COR-L47 (cell line): Measurements from ENCODE around the gene ZNF507.

Source experiments
- DNase-seq: peaks from one replicate; lab custom pipeline; 2025; lab: John Stamatoyannopoulos, UW

Gene ZNF507

DNA sequence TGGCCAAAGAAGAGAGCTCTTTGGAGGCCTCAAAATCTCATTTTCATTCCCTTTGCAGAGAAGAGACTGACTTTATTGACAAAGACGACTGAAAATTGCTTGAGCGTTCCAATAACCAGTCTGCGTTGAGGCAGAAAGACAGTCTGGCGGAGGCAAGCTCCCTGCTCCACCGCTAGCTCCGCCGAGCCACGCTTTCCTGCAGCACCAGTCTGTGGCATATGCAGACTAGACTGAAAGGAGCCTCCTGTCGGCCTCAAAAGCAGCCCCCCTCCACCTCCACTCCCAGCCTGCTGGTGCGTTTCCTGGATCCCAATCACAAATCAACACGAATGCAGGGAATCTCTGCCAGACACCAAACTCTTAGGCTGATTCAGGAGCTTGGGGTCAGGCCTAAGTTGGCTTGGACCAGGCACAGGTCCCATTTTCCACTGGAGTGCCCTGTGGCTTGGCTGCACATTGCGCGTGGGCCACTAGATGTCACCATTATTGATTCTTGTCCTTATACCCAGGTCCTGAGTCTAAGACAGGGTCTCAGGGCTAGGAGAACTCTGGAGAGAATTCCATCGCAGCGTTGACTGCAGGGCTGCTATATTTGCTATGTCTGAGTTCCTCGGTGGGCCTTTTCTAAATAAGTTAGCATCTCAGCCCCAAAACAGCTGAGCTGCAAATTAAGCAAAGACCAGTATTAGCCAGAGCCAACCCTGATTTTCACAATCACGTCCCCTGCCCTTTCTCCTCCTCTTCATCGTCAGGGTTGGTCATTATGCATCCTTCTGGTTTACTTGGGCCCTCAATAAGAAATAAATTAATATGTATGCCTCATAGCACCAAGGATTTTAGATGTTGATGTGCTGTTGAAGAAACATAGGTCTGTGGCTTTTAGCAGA lies 5.2 kb upstream of the ZNF507 start:
- no peak for DNase-seq

DNA sequence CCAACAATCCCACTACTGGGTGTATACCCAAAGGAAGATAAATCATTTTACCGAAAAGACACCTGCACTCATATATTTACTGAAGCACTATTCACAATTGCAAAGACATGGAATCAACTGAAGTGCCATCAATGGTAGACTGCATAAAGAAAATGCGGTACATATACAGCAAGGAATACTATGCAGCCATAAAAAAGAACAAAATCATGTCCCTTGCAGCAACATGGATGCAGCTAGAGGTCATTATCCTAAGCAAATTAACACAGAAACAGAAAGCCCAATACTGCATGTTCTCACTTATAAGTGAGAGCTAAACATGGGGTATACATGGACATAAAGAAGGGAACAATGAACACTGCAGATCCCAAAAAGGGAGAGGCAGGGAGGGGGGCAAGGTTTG lies 2.7 kb upstream of the ZNF507 start:
- no peak for DNase-seq

DNA sequence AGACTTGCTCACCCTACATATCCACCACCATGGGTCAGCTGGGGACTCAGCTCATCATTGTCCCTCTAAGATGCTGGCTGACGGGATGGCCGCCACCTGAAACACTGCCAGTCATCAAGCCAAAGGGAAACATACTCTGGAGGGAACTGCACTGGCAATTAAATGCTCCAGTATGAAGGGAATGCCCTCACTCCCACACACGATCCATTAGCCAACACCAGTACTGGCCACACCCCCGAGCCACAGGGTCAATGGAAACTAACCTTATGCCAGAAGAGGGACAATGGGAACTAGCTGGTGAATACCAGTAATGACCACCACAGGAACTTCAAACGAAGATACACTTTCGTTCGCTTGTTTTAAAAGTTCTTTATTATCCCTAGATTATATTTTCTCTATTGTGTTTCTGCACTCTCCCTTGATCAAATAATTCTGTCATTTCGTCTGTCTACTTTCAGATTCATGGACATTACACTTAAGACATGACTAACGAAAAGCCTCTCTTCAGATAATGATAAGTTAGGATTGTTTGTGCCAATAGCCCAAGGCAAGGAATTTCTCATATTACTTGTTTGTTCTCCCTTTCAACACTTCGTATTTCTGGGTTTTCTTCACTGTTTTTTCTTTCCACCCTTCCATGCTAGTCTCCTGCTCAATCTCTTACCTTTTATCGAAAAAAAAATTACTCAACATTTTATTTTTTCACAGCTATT lies 1.7 kb upstream of the ZNF507 start:
- DNase-seq = no peak

DNA sequence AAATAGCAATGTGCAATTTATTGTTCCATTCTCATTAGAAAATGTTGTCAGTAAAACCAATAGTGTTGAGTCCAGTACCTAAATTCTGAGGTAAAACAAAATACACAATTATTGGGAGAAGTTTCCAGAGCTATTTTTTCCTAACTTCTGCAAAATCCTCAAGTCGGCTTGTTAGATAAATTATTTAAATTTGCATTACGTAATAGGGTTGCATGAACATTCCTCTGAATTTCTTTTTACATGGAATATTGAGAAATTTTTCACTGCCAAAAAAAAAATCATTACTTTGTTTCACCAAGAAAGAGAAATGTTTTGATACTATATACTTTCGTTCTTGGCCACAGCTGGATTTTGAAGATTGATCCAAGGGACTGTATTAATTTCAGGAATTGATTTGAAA lies 1.5 kb downstream of the ZNF507 start:
- DNase-seq = no peak

DNA sequence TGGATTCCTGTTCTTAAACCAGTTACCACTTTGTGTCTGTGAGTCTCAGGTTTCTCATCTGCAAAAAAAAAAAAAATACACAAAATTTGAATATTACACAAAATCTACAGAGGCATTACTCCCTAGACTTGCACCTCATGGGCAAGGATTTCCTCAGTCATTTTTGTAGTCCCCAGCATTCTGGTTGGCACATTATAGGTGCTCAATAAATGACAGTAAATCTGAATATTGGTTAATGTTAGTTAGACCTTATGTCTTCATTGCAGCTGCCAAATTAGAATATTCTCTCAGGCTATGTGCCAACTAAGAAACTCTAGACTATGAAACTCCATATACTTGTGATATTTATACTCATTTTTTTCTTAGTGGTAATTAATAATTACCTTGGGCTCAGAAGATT lies 2.2 kb downstream of the ZNF507 start:
- DNase-seq = no peak

DNA sequence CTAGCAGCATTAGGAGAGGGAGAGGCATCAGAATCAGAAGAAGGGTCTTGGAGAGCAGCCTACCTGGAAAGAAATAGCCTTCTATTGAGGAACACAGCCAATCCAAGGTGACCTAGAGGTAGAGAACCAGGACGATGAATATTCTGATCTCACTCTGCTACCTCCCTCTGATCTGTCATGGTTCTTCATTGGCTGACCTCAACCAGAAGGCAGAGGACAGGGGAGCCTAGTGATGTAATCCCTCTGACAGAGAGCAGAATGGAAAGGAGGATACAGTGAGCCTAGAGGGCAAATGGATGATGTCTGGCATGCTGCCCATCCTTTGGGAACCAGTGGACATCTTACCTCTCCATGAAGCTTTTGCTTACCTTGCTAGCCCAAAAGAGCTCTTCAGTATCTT lies 3.6 kb downstream of the ZNF507 start:
- DNase-seq = no peak

DNA sequence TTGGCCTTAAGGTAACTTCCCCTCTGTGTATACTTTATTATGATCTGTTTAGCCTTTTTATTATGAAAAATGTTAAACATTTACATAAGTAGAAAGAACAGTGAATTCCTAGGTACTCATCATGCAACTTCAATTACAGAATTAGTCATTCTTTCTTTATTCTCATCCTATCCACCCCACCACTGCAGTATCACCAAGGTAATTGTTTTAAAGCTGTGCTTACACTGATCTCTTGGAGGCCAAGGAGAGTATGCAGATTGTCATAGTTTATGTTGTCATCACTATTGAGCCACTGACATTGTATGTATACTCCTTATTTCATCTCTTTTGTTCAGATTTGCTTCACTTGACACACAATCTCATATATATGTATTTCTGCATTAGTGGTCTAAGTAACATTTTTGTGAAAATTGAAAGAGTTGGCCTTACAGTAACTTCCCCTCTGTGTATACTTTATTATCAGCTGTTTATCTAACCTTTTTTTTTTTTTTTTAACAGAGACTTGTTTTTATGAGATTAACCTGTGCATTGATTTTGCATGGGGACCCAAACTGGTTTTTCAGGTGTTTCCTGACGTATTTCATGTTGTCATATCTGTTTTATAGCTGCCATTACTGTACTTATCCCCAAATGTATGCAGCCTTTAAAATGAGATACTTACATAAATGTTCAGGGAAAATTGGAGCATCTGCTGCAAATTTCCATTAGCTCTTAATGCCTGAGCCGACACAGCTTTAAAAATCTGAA lies 4.5 kb downstream of the ZNF507 start:
- DNase-seq = no peak

DNA sequence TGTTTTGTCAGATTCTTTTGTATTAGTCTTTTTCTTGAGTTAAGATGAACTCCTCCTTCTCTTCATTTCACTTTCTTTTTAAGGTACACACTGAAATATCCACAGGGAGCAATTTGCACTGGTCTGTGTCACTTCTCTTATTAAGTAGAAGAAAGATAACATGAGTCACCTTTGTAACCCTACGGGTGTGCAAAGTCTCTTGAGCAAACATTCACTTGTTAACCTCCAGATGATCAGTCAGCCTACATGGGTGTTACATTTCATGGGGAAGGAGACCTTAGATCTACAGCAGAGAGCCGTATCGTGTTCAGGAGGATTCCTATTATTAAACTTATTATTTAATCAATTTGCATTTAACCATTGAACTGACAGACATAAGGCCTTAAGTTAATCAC lies 5.1 kb downstream of the ZNF507 start:
- DNase-seq = no peak

DNA sequence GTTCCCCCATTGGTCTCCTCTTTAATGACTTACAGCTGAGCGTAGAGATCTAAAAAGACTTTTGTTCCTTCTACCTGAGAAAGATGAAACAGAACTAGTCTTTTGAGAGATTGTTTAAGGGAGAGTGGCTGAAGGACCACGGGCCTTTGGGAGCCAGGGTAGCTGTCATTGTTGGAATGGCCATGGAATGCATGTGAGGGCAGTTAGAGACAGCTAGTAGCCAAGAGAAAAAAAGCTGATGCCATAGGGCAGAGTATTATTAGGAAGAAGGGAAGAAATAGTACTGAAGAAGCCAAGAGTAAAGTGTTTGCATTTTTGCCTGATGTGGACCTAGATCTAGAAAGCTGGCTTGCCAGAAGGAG lies 5.6 kb downstream of the ZNF507 start:
- DNase-seq = no peak

DNA sequence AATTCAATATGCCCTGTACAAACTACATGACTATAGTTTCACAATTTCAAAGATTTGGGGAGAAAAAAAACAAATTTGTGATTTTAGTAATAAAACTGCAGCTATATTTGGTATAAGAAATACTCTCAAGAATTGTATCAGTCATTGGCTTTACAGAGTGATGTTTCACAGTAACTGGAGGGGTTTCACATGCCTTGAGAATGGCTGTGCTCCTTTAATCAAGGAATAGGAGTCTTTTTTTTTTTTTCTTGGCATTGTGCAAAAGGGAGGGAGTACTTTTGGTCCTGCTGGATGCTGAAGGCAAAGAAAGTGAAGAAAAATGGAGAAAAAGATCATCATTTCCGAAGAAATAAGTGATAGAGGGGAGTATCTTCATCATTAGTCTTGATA lies 6.8 kb downstream of the ZNF507 start:
- no peak for DNase-seq

DNA sequence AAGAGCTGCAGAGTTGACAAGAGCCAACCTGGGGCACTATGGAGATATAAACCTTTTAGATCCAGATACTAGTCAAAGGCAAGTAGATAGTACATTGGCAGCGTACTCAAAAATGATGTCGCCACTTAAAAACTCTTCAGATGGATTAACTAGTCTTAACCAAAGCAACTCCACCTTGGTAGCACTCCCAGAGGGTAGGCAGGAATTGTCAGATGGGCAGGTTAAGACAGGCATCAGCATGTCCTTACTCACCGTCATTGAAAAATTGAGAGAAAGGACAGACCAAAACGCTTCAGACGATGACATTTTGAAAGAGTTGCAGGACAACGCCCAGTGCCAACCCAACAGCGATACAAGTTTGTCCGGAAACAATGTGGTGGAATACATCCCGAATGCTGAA lies 8.9 kb downstream of the ZNF507 start:
- DNase-seq = no peak

DNA sequence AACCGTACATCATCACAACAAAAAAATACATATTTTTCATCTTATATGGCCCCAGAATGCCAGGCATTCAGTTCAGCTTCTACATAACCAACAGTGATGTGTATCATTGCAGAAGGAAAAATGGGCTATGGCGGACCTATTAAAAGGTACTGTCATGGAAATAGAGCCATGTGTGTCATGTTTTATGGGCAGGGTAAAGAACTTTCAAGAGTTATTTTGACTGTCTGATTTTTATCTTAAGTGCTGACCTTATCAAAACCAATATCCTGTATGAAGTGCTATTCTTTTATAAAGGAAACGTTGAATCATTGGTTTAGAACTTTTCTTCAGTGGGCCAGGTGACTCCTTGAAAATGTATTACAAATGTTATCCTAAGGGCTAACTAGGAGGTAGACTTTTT lies 9.9 kb downstream of the ZNF507 start:
- DNase-seq = no peak

DNA sequence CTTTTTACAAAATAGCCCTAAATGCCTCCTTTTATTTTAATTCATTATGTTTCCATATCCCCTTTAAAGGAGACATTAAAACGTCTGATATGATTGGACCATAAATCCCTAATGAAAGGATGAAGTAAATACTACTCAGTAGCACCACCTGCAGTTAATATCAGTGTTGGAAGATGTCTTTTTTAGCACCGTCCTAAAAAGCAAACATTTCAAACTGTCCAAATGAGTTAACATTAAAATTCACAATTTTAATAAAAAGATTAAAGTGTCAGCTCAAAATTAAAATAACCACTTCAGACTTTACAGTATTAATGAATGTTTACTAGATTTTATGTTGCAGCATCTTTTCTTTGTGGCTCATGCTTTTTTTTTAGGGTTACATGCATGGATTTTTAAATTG lies 12.3 kb downstream of the ZNF507 start:
- no peak for DNase-seq

DNA sequence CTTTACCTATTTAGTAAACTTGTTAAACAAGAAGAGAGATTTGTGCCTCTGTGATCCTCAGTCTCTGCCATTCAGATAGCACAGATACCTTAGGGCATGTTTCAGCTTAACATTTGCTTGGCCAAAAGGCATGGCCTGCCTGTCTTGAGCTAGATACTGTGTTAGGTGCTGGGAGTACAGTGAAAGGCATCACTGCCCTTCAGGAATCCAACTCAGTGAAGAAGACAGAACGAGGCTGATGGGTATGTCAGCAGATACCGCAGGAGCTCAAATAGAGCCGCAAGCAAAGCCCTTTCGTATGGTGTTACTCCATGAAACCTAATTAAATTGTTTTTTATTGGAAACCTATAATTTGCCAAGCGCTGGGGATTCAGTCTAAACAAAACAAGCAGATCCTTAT lies 12.9 kb downstream of the ZNF507 start:
- DNase-seq = no peak

DNA sequence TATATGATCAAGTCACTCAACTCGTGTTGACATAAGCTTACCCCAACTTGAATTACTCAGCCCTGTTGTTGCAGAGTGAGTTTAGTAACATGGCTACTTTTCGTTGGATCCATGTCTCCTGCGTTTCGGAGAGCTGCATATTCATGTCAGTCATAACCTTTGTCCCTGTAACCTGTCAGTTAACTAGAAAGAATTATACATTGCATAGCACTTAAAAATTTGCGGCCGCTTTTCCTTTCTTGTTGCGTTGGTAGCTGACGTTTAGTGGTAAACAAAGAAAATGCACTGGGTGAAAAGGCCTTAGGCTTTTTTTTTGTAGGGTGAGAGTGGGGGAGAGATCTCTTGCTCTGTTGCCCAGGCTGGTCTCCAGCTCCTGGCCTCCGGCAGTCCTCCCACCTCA lies 14.2 kb downstream of the ZNF507 start:
- no peak for DNase-seq

DNA sequence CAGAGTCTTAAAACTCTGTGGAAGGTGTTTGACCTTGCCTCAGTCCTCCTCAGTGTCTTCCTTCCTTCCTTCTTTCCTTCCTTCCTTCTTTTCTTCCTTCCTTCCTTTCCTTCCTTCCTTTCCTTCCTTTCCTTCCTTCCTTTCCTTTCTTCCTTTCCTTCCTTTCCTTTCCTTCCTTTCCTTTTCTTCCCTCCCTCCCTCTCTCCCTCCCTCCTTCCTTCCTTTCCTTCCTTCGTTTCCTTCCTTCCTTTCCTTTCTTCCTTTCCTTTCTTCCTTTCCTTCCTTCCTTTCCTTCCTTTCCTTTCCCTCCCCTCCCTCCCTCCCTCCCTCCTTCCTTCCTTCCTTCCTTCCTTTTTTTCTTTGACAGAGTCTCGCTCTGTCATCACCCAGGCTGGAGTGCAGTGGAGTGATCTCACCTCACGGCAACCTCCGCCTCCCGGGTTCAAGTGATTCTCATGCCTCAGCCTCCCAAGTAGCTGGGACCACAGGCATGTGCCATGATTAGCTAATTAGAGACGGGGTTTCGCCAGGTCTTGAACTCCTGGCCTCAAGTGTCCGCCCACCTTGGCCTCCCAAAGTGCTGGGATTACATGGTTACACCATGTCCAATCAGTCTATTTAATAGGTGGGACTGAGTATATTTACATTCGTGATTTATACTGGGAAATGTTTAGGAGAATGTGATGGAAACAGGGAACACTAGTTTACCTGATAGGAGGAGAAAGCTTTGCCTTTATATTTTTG lies 16.3 kb downstream of the ZNF507 start:
- DNase-seq = no peak

DNA sequence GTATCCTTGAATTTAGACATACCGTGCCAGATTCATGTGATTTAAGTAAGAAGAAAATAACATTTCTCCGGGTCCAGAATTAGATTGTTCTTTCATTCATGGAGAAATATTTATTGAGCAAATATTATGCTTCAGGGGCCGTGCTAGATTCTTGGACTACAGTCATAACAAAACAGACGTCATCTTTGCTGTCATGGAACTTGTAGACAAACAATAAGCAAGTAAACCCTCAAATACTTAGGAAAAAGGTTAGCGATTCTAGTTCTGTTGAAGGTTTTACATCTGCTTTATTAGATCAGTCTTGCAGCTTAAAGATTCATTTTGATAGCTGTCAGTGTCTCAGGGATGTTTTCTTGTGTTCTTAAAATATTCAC lies 16.9 kb downstream of the ZNF507 start:
- DNase-seq = no peak

DNA sequence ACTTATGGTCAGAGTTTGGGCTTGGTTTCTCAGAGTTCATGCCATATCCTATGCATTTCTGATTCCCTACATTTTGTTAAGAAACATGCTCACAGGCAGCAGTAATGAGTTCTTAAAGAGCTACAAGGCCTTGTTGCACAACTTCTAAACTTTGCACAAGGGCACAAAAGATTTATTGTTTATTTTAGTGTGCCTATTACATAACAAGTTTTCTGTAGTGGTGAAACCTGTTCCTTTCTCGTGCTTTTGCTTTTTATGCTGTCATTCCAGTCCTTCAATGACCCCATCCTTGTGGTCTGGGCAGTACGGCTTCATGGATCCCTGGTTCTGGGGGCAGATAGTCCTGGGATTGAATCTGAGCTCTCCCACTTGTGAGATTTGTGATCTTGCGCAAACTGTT lies 17.8 kb downstream of the ZNF507 start:
- DNase-seq = no peak

DNA sequence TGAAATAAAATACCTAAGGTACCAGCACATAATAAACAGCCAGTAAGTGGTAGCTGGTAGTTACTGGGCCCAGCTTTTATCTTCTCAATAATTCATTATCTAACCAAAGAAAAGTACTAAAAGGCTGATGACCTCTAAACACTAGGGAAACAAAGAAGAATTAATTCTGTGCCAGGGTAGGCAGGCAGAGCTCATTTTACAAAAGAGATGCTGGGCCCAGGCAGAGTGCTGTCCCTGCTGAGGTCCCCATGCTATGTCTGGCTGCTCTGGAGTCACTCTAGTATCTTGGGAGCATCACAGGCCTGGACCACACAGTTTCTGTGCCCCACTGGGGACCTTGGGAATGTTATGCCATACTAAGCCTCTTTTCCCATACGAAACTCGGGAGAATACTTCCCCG lies 18.2 kb downstream of the ZNF507 start:
- DNase-seq = no peak

DNA sequence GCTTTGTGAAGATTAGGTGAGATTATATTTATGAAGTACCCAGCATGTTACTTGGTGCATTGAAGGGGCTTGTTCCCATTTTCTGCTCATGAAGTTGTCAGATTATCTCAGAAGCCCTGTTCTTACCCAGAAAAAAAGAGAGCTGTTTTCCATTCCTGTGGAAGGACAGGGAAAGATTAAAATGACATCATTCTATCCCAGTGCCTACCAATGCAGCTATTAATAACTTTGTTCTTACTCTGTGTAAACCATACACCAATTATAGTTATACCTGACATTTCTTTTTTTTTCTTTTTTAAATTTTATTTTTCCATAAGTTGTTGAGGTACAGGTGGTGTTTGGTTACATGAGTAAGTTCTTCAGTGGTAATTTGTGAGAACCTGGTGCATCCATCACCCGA lies 18.6 kb downstream of the ZNF507 start:
- no peak for DNase-seq

DNA sequence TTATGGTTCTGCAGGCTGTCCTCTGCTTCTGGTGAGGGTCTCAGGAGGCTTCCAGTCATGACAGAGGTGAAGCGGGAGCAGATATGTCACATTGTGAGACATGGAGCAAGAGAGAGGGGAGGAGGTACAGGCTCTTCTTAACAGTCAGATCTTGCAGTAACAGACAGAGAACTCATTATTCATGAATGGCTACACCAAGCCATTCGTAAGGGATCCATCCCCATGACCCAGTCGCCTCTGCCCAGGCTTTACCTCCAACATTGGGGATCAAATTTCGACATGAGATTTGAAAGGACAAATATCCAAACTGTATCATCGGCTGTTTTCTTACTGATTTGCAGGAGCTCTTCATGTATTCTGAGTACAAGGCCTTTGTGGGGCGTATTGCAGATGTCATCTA lies 21.7 kb downstream of the ZNF507 start:
- no peak for DNase-seq

DNA sequence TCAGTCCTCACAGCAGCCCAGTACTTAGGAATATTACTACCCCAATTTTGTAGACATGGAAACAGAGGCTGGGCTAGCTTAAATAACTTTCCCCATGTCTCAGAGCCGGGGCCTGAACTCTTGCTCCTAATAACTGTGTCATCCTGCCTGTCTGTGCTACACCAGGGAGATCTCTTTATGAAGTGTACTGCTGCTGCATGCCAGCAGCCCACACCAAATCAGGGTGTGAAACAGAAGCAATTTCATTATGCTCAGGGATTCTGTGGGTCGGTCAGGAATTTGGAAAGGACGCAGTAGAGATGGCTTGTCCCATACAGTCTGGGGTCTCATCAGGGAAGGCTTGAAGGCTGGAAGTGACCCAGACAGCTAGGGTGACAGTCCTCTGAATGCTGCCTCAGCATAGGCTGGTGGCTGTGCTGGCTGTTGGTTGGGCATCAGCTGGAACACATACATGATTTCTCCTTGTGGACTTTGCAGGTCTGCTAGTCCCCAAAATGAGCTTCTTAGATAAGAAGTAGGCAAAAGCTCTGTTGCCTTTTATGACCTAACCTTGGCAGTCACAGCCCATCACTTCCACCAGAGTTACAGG lies 22.6 kb downstream of the ZNF507 start:
- DNase-seq = no peak
